ENCODE results near the gene SKA1.

DNA sequence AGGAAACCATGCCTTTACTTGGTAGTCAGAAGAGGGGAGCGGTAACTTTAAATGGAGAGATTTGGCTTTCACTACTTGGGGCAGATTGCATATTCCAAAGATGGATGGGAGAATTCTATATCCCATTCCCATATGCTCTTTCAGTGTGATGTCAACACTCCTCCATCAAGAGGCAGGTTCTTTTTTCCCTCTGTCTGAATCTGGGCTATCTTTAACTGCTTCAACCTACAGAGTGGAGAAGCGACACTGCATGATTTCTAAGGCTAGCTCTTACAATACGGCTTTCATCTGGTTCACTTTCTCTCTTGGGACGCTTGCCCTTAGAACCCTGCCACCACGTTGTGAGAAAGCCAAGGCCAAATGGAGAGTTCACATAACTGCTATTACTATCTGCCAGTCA is 34.4 kb downstream of the SKA1 start:
- TF ChIP-seq POLR2AphosphoS5 (IDR thresholded peaks at IDR 0.05; ENCODE audit: control insufficient read depth, insufficient read depth, low read depth, low read length) (no peak), ZC3H4 (CRISPR knock-in tag; IDR thresholded peaks at IDR 0.05; ENCODE audit: borderline replicate concordance) (no peak), JUND (IDR thresholded peaks at IDR 0.05; ENCODE audit: borderline replicate concordance, low read depth, low read length) (no peak), JUND (tag; IDR thresholded peaks at IDR 0.05; ENCODE audit: borderline replicate concordance, low read depth, low read length) (no peak), ZNF121 (CRISPR knock-in tag; conservative IDR thresholded peaks at IDR 0.05) (no peak), EZH2 (IDR thresholded peaks at IDR 0.05; ENCODE audit: borderline replicate concordance, low read depth, low read length) (no peak), TFAM (CRISPR knock-in tag; conservative IDR thresholded peaks at IDR 0.05) (no peak), TEAD2 (tag; IDR thresholded peaks at IDR 0.05) (no peak), ELF1 (tag; IDR thresholded peaks at IDR 0.05) (no peak), PCBP2 (IDR thresholded peaks at IDR 0.05; ENCODE audit: low read depth, low read length, poor library complexity, severe bottlenecking) (no peak), MAFF (IDR thresholded peaks at IDR 0.05; ENCODE audit: low read length) (no peak)
- TF ChIP-seq, protein P1, sequence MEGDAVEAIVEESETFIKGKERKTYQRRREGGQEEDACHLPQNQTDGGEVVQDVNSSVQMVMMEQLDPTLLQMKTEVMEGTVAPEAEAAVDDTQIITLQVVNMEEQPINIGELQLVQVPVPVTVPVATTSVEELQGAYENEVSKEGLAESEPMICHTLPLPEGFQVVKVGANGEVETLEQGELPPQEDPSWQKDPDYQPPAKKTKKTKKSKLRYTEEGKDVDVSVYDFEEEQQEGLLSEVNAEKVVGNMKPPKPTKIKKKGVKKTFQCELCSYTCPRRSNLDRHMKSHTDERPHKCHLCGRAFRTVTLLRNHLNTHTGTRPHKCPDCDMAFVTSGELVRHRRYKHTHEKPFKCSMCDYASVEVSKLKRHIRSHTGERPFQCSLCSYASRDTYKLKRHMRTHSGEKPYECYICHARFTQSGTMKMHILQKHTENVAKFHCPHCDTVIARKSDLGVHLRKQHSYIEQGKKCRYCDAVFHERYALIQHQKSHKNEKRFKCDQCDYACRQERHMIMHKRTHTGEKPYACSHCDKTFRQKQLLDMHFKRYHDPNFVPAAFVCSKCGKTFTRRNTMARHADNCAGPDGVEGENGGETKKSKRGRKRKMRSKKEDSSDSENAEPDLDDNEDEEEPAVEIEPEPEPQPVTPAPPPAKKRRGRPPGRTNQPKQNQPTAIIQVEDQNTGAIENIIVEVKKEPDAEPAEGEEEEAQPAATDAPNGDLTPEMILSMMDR (IDR thresholded peaks at IDR 0.05 in 2 of 3, conservative IDR thresholded peaks at IDR 0.05 in 1 of 3; ENCODE audit: insufficient read depth in 2 of 3, low read depth in 1 of 3, low read length in 3 of 3), result no peak
- TF ChIP-seq, protein P2, sequence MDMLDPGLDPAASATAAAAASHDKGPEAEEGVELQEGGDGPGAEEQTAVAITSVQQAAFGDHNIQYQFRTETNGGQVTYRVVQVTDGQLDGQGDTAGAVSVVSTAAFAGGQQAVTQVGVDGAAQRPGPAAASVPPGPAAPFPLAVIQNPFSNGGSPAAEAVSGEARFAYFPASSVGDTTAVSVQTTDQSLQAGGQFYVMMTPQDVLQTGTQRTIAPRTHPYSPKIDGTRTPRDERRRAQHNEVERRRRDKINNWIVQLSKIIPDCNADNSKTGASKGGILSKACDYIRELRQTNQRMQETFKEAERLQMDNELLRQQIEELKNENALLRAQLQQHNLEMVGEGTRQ (CRISPR knock-in tag; IDR thresholded peaks at IDR 0.05), result no peak
